H1 (cell line): ENCODE measurements around the gene HOXB6.

Experiments used
- CREB1 ChIP-seq: IDR thresholded peaks from 2 replicates; pipeline ENCODE4 v1.6.1; 2012; ENCODE audit warnings: inconsistent platforms
- CTCF ChIP-seq, 3 experiments: IDR thresholded peaks; 1 replicate in 2 of 3; 2 replicates in 1 of 3; pipeline versions ENCODE4 v1.5.1 to v1.6.1; 2011; ENCODE audit warnings: low read length in 3 of 3, mild to moderate bottlenecking in 3 of 3, inconsistent platforms in 2 of 3, low read depth in 1 of 3, moderate library complexity in 1 of 3; ENCODE audit not compliant: insufficient read depth in 1 of 3; ENCODE audit errors: control extremely low read depth in 1 of 3
- EP300 ChIP-seq, 2 experiments: IDR thresholded peaks; 1 replicate in 1 of 2; 2 replicates in 1 of 2; pipeline ENCODE4 v1.6.1; 2011 to 2012; ENCODE audit warnings: low read depth in 2 of 2, low read length in 2 of 2, mild to moderate bottlenecking in 2 of 2, borderline replicate concordance in 1 of 2, inconsistent platforms in 1 of 2, moderate library complexity in 1 of 2
- FOSL1 ChIP-seq: IDR thresholded peaks from 2 replicates; pipeline ENCODE4 v1.6.1; 2011; ENCODE audit warnings: mild to moderate bottlenecking, low read depth, low read length, moderate library complexity; ENCODE audit not compliant: insufficient read depth
- POLR2A ChIP-seq, 2 experiments: IDR thresholded peaks; 1 replicate in 1 of 2; 2 replicates in 1 of 2; pipeline ENCODE4 v1.6.1; 2011; ENCODE audit warnings: low read depth in 2 of 2, low read length in 2 of 2, mild to moderate bottlenecking in 2 of 2; ENCODE audit errors: control extremely low read depth in 1 of 2
- TF ChIP-seq, protein P1 (sequence below): IDR thresholded peaks from 2 replicates; pipeline ENCODE4 v1.6.1; 2012; ENCODE audit warnings: inconsistent platforms

GRCh38 chr17:48645639-48646182, 40.9 kb upstream of the HOXB6 start:
- TF ChIP-seq CREB1 (no peak), CTCF (IDR thresholded peaks at IDR 0.05; ENCODE audit: control extremely low read depth in 1 of 3, insufficient read depth in 1 of 3, low read depth in 1 of 3, low read length in 3 of 3) (no peak), EP300 (IDR thresholded peaks at IDR 0.05; ENCODE audit: borderline replicate concordance in 1 of 2, low read depth in 2 of 2, low read length in 2 of 2) (no peak), FOSL1 (no peak), POLR2A (IDR thresholded peaks at IDR 0.05; ENCODE audit: control extremely low read depth in 1 of 2, low read depth in 2 of 2, low read length in 2 of 2) (no peak)
- TF ChIP-seq, protein P1, sequence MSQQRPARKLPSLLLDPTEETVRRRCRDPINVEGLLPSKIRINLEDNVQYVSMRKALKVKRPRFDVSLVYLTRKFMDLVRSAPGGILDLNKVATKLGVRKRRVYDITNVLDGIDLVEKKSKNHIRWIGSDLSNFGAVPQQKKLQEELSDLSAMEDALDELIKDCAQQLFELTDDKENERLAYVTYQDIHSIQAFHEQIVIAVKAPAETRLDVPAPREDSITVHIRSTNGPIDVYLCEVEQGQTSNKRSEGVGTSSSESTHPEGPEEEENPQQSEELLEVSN, result no peak
